Measurements from ENCODE around the gene STK10.

GRCh38 chr5:172193872-172194271 is 5.8 kb upstream of the STK10 start, which contains the start of gene EFCAB9:
- TF ChIP-seq CTCF (IDR thresholded peaks at IDR 0.05): no peak
- no peak for TF ChIP-seq EP300 (IDR thresholded peaks at IDR 0.05)

Data from stomach (tissue), 4 donors.